Neural crest cell (in vitro differentiated cells): ENCODE results near the gene DLX4. TPM values are rescaled to one million over a fixed set of nuclear protein-coding genes. Genes with fewer than 3 reads are reported as not detected.

Source experiments
- DNase-seq: peaks from one replicate; pipeline ENCODE4 v3.0.0; 2021; ENCODE audit warnings: low read depth, mixed read lengths, low spot score
- H3K27ac Mint-ChIP-seq: one replicate; pipeline ENCODE4 v1.8.0; 2021; ENCODE audit warnings: mild to moderate bottlenecking, mixed read lengths; ENCODE audit not compliant: unreplicated experiment
- H3K27me3 Mint-ChIP-seq: 2 replicates; pipeline ENCODE4 v1.8.0; 2021; ENCODE audit warnings: low read depth, mild to moderate bottlenecking, mixed read lengths
- H3K36me3 Mint-ChIP-seq: 2 replicates; pipeline ENCODE4 v1.8.0; 2021; ENCODE audit warnings: low read depth, mild to moderate bottlenecking, mixed read lengths
- H3K4me1 Mint-ChIP-seq: 2 replicates; pipeline ENCODE4 v1.8.0; 2021; ENCODE audit warnings: mixed read lengths
- H3K4me3 Mint-ChIP-seq: one replicate; pipeline ENCODE4 v1.8.0; 2021; ENCODE audit warnings: mild to moderate bottlenecking, mixed read lengths
- H3K9me3 Mint-ChIP-seq: 2 replicates; pipeline ENCODE4 v1.8.0; 2021; ENCODE audit warnings: mixed read lengths
- CTCF ChIP-seq: fragments of 200-600 bp; sonication (generic); conservative IDR thresholded peaks from 2 replicates; pipeline ENCODE4 v1.5.0; 2021; ENCODE audit warnings: antibody characterized with exemption, mild to moderate bottlenecking
- total RNA-seq: library from RNA; stranded (reverse); gene quantifications from 2 replicates; pipeline ENCODE4 v1.2.1, GENCODE V29; 2021

Gene DLX4
- total RNA-seq, 1 donor from 2014 or later = 0.49 TPM

- H3K36me3 Mint-ChIP-seq = no peaks in the 10 kb centered on the region
- no peak overlapping the region for H3K27ac Mint-ChIP-seq
- TF ChIP-seq CTCF = no peak
- H3K4me1 Mint-ChIP-seq = peaks cover 4% of the 10 kb centered on the region
- H3K9me3 Mint-ChIP-seq = no peaks in the 10 kb centered on the region
- no peak for DNase-seq
- H3K27me3 Mint-ChIP-seq = peaks cover 82% of the 10 kb centered on the region
- H3K4me3 Mint-ChIP-seq = no peak overlapping the region
Observed at GRCh38 chr17:49977463-49978389, 8.7 kb downstream of the DLX4 start.

DNA sequence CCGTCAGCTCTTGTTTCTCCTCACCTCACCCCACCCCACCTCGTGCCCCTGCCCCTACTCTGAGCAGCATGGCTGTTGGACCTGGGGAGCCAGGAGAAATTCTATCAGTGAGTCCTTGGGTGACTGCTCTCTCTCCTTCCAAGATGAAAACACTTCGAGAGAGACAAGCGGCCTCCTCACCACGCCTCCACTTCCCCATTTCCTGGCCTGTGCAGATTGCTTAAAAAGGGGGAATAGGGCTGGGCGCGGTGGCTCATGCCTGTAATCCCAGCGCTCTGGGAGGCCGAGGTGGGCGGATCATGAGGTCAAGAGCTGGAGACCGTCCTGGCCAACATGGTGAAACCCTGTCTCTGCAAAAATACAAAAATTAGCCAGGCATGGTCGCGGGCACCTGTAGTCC lies 9.5 kb downstream of the DLX4 start:
- Mint-ChIP-seq H3K9me3 (no peaks in the 10 kb centered on the region), H3K27me3 (peaks cover 80% of the 10 kb centered on the region), H3K4me3 (no peak overlapping the region), H3K4me1 (peaks cover 4% of the 10 kb centered on the region), H3K27ac (no peak overlapping the region), H3K36me3 (no peaks in the 10 kb centered on the region)
- TF ChIP-seq CTCF = no peak
- no peak for DNase-seq

- Mint-ChIP-seq H3K27me3 (peaks cover 66% of the 10 kb centered on the region), H3K27ac (no peak overlapping the region), H3K4me1 (peaks cover 4% of the 10 kb centered on the region)
Observed at GRCh38 chr17:49979748-49980479, 10.9 kb downstream of the DLX4 start.

DNA sequence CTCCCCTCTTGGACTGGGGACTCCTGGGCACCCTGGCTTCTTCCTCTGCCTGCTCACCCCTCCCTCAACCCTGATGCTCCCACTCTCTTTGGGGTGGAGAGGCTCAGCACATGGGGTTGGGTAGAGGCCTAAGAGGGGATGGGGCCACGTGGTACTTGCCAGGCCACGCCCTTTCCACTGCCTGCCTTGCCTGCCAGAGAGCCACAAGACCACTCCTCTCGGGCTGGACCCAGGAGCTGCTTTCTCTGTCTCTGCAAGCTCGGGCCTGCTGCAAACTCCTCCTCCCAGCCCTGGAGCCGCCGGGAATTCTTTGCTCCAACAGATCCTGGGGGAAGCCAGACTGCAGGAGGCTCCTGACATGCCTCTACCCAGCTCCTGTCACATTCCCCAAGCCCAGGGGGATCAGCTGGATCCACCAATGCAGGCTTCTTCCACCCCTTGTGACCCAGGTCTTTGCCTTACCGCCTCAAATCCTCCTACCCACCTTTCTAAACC lies 11.8 kb downstream of the DLX4 start:
- H3K4me3 Mint-ChIP-seq = no peak overlapping the region
- DNase-seq = no peak
- H3K9me3 Mint-ChIP-seq = no peaks in the 10 kb centered on the region
- H3K27ac Mint-ChIP-seq = no peak overlapping the region
- H3K36me3 Mint-ChIP-seq = no peaks in the 10 kb centered on the region
- H3K4me1 Mint-ChIP-seq = peaks cover 4% of the 10 kb centered on the region
- TF ChIP-seq CTCF = no peak
- peaks cover 59% of the 10 kb centered on the region for H3K27me3 Mint-ChIP-seq

More at GRCh38 chr17:49979748-49980479, 10.9 kb downstream of the DLX4 start:
- Mint-ChIP-seq H3K9me3 (no peaks in the 10 kb centered on the region), H3K36me3 (no peaks in the 10 kb centered on the region), H3K4me3 (no peak overlapping the region)
- DNase-seq = no peak
- TF ChIP-seq CTCF = no peak

- H3K4me3 Mint-ChIP-seq = no peak overlapping the region
- no peaks in the 10 kb centered on the region for H3K4me1 Mint-ChIP-seq
Observed at GRCh38 chr17:49984283-49984682, 15.3 kb downstream of the DLX4 start.

More at GRCh38 chr17:49984283-49984682, 15.3 kb downstream of the DLX4 start:
- peaks cover 64% of the 10 kb centered on the region for H3K27me3 Mint-ChIP-seq
- DNase-seq = no peak
- H3K27ac Mint-ChIP-seq = no peak overlapping the region
- H3K9me3 Mint-ChIP-seq = no peaks in the 10 kb centered on the region
- no peak for TF ChIP-seq CTCF
- H3K36me3 Mint-ChIP-seq = no peaks in the 10 kb centered on the region
